ENCODE results near the gene MAP7D3.

DNA sequence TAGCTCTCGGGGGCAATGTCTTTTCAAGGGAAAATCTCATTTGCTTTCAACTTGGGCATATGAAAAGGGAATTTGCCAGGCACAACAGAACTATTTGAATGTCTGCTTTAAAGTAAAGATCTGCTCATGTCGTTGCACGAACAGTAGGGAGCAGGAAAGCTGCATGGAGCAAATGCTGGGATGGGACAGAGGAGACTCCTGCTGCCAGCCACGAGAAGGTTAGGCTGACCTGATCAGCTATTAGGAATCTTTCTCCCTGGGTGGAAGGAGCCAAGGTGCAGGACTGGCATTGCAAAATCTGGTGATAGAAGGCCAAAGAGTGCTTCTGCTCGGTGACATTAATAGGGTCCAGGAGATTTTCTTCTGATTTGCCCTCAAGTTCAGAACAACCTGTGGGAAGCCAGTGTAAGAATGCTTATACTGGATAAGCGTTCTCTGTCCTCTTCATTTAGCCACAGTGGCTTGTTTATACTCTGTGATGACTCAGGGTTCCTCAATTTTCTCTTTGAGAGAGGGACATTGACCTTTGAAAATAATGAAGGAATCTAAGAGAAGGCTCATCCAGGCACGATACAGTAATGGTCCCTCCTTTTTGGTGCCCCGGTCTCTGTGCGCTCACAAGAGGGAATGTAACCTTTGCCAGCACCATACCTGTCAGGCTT, 80.9 kb downstream of the MAP7D3 start:
- TF ChIP-seq, protein P1, sequence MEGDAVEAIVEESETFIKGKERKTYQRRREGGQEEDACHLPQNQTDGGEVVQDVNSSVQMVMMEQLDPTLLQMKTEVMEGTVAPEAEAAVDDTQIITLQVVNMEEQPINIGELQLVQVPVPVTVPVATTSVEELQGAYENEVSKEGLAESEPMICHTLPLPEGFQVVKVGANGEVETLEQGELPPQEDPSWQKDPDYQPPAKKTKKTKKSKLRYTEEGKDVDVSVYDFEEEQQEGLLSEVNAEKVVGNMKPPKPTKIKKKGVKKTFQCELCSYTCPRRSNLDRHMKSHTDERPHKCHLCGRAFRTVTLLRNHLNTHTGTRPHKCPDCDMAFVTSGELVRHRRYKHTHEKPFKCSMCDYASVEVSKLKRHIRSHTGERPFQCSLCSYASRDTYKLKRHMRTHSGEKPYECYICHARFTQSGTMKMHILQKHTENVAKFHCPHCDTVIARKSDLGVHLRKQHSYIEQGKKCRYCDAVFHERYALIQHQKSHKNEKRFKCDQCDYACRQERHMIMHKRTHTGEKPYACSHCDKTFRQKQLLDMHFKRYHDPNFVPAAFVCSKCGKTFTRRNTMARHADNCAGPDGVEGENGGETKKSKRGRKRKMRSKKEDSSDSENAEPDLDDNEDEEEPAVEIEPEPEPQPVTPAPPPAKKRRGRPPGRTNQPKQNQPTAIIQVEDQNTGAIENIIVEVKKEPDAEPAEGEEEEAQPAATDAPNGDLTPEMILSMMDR (tag by site-specific recombination; IDR thresholded peaks at IDR 0.05), result 0 out of 2 replicates have a peak, but pooled peaks have one; percentile 27
- TF ChIP-seq, protein P2, sequence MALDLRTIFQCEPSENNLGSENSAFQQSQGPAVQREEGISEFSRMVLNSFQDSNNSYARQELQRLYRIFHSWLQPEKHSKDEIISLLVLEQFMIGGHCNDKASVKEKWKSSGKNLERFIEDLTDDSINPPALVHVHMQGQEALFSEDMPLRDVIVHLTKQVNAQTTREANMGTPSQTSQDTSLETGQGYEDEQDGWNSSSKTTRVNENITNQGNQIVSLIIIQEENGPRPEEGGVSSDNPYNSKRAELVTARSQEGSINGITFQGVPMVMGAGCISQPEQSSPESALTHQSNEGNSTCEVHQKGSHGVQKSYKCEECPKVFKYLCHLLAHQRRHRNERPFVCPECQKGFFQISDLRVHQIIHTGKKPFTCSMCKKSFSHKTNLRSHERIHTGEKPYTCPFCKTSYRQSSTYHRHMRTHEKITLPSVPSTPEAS (tag by site-specific recombination; IDR thresholded peaks at IDR 0.05), result no peak
- no peak for TF ChIP-seq MEIS1 (CRISPR knock-in tag; IDR thresholded peaks at IDR 0.05; ENCODE audit: borderline replicate concordance)
- TF ChIP-seq SP7 (tag by site-specific recombination; IDR thresholded peaks at IDR 0.05), result no peak
- no peak for TF ChIP-seq GLIS2 (tag by site-specific recombination; IDR thresholded peaks at IDR 0.05)
- no peak for TF ChIP-seq ZNF501 (tag by site-specific recombination; IDR thresholded peaks at IDR 0.05)
- TF ChIP-seq ZNF239 (tag by site-specific recombination; IDR thresholded peaks at IDR 0.05), result no peak

Measured in HEK293 (cell line).